Measurements from ENCODE around the gene DOCK6. TPM values are rescaled to one million over a fixed set of nuclear protein-coding genes. Genes with fewer than 3 reads are reported as not detected.

Gene DOCK6
- total and polyA plus RNA-seq, 7 experiments from 2014 or later: 0.73 to 5.2 (median 1.5) TPM; not detected in 4

DNA sequence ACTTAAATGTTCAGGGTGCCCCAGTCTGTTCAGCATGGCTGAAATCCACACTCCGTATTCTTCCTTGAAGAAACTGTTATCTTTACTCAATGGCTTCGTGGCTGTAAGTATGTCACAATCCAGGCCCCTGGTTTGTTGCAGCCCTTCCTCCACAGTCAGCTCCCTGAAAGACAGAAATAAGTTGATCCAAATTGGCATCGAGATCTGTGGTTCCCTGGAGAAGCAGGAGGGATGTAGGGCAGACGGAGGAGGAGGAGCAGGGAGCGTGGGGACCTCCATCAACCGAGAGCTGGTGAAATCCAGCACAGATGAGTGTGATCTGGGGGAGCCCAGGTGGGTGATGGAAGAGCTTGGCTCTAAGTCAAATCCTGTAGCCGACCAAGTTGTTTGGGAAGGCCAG is 33.9 kb upstream of the DOCK6 start:
- H3K27ac ChIP-seq (ENCODE audit: low read depth, low read length): no peak overlapping the region
- H3K4me1 ChIP-seq (ENCODE audit: control insufficient read depth in 2 of 2, insufficient read depth in 2 of 2, low read length in 2 of 2): peaks cover 0 to 4% of the 10 kb centered on the region in 2 donors
- H3K27me3 ChIP-seq (ENCODE audit: control insufficient read depth in 2 of 2, insufficient read depth in 2 of 2, low read length in 2 of 2): no peaks in the 10 kb centered on the region
- no peak overlapping the region for H3K4me3 ChIP-seq (ENCODE audit: low read length)
- peaks cover 8 to 11% (median 9%) of the 10 kb centered on the region in 7 donors for H3K4me1 Mint-ChIP-seq
- ChIA-PET POLR2A (no interaction called here), CTCF (interaction anchor here (0.6 kb wide), 1 partner anchor 154 kb away, joined by 5 read pairs; no protein-coding TSS in a partner anchor)
- H3K27me3 Mint-ChIP-seq: peaks cover 0 to 57% (median 13%) of the 10 kb centered on the region in 5 donors
- ATAC-seq: no peak
- no peaks in the 10 kb centered on the region for H3K9me3 Mint-ChIP-seq
- no peak for DNase-seq
- intact Hi-C loops (cut with micrococcal nuclease): no loop called here
- no peak overlapping the region for H3K27ac Mint-ChIP-seq
- no peaks in the 10 kb centered on the region for H3K36me3 Mint-ChIP-seq
- H3K9me3 ChIP-seq (ENCODE audit: control insufficient read depth in 2 of 3, low read length in 3 of 3): no peaks in the 10 kb centered on the region
- H3K4me3 Mint-ChIP-seq: no peak overlapping the region
- H3K36me3 ChIP-seq (ENCODE audit: control insufficient read depth in 2 of 3, insufficient read depth in 3 of 3, low read length in 3 of 3): no peaks in the 10 kb centered on the region

DNA sequence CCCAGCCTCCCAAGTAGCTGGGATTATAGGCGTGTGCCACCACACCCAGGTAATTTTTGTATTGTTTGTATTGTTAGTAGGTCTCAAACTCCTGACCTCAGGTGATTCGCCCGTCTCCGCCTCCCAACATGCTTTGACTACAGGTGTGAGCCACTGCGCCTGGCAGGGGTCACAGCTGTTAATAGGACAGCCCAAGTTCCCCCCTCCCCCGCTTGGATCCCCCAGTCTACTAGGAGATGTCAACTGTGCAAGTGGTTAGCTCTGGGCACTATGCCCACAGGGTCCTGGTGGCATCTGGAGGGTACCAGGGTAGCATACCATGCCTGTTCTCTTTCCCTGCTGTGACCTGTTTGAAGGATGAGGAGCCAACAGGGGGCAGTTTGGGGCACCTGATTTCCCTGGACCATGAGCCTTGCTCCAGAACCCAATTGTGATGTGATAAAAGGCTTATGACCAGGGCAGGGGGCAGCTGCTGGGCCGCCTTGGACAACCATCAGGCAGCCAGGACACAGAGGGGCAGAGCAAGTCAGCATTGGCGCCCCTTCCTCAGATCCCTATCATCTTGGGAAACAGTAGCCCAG is 33.4 kb upstream of the DOCK6 start, which contains the start of gene TSPAN16:
TSPAN16 (plus strand) TSS at position 496 of the 581 bp plus-strand sequence. CDS start 138 bp downstream, outside the sequence.
- no peaks in the 10 kb centered on the region for H3K9me3 ChIP-seq (ENCODE audit: control insufficient read depth in 2 of 3, low read length in 3 of 3)
- ATAC-seq: no peak
- H3K9me3 Mint-ChIP-seq: no peaks in the 10 kb centered on the region
- no peaks in the 10 kb centered on the region for H3K27me3 ChIP-seq (ENCODE audit: control insufficient read depth in 2 of 2, insufficient read depth in 2 of 2, low read length in 2 of 2)
- CTCF ChIA-PET: interaction anchor here (0.6 kb wide), 1 partner anchor 155 kb away, joined by 5 read pairs; no protein-coding TSS in a partner anchor
- no peak for DNase-seq
- H3K27ac ChIP-seq (ENCODE audit: low read depth, low read length): no peak within 1 kb of the TSS
- no peaks in the 10 kb centered on the region for H3K36me3 ChIP-seq (ENCODE audit: control insufficient read depth in 2 of 3, insufficient read depth in 3 of 3, low read length in 3 of 3)
- peaks cover 8 to 11% (median 9%) of the 10 kb centered on the region in 7 donors for H3K4me1 Mint-ChIP-seq
- POLR2A ChIA-PET: no interaction called here
- H3K4me3 Mint-ChIP-seq: no peak within 1 kb of the TSS
- no peaks in the 10 kb centered on the region for H3K36me3 Mint-ChIP-seq
- peaks cover 0 to 62% (median 16%) of the 10 kb centered on the region in 5 donors for H3K27me3 Mint-ChIP-seq
- intact Hi-C loops (cut with micrococcal nuclease): no loop called here
- H3K27ac Mint-ChIP-seq: no peak within 1 kb of the TSS
- H3K4me1 ChIP-seq (ENCODE audit: control insufficient read depth in 2 of 2, insufficient read depth in 2 of 2, low read length in 2 of 2): peaks cover 0 to 4% of the 10 kb centered on the region in 2 donors
- no peak within 1 kb of the TSS for H3K4me3 ChIP-seq (ENCODE audit: low read length)

DNA sequence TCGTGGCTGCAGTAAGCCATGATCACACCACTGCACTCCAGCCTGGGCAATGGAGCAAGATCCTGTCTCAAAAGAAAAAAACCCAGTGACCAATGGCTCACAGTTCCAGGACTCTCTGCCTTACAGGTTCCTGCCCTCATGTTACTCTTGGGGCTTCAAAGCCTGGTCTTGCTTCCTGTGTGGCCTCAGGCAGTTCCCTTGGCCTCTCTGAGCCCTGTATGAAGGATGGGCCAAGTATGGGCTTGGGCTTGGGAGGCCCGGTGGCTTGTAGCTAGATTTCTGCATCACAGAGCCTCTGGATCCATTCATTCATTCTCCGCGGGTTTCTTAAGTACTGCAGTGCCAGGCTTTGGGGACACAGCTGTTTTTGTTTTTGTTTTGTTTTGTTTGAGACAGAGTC is 32.9 kb upstream of the DOCK6 start:
- H3K4me1 ChIP-seq (ENCODE audit: control insufficient read depth in 2 of 2, insufficient read depth in 2 of 2, low read length in 2 of 2): peaks cover 0 to 4% of the 10 kb centered on the region in 2 donors
- POLR2A ChIA-PET: no interaction called here
- H3K27ac ChIP-seq (ENCODE audit: low read depth, low read length): no peak overlapping the region

DNA sequence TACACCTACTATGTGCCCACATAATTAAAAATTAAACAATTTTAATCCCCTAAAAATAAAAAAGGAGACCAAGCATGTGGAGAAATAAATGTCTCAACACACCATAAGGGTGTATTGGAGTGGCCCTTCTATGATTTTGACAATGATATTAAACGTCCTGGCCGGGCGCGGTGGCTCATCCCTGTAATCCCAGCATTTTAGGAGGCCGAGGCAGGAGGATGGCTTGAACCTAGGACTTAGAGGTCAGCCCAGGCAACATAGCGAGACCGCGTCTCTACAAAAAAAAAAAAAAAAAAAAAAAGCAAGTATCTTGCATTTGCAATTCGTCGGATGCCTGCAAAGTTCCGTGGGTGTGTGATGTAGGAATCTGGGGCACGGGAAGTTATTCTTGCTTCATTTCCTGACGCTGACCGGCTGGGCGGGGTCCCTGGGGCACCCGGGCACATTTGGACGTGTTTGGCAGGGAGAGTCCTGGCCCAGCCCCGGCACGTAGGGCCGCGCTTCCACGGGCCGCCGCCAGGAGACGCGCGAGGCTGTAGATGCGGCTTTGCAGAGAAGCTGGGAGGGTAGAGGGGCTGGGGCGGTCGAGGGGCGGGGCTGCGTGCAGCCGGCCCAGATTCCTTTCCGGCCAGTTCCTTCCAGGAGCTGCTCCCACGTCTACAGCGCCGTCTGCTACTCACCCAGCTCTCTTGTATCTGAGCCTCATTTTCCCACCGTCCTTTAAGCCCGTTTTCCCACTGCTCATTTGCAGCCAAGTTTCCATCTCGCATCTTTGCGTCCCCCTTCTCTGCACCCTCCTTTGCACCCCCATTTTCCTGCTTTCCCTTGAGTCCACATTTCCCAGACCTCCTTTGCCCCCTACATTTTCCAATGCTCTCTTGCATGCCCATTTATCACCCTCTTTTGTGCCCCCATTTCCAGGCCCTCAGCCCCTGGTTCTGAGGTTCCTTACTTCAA is 31.4 kb upstream of the DOCK6 start:
- DNase-seq (peak; percentile 55 to 88 (median 75)), ATAC-seq (peak; percentile 98)
- Histone ChIP-seq H3K9me3 (ENCODE audit: control insufficient read depth in 2 of 3, low read length in 3 of 3) (no peaks in the 10 kb centered on the region), H3K36me3 (ENCODE audit: control insufficient read depth in 2 of 3, insufficient read depth in 3 of 3, low read length in 3 of 3) (no peaks in the 10 kb centered on the region), H3K27ac (ENCODE audit: low read depth, low read length) (no peak overlapping the region), H3K27me3 (ENCODE audit: control insufficient read depth in 2 of 2, insufficient read depth in 2 of 2, low read length in 2 of 2) (no peaks in the 10 kb centered on the region), H3K4me1 (ENCODE audit: control insufficient read depth in 2 of 2, insufficient read depth in 2 of 2, low read length in 2 of 2) (peaks cover 0 to 4% of the 10 kb centered on the region in 2 donors), H3K4me3 (ENCODE audit: low read length) (no peak overlapping the region)
- Mint-ChIP-seq H3K9me3 (no peaks in the 10 kb centered on the region), H3K27ac (peak overlapping the region in 2 of 9 donors; percentile 31 to 80), H3K4me3 (peak overlapping the region in 7 of 10 donors; percentile 13 to 69 (median 60)), H3K4me1 (peaks cover 8 to 11% (median 9%) of the 10 kb centered on the region in 7 donors), H3K36me3 (no peaks in the 10 kb centered on the region), H3K27me3 (peaks cover 5 to 69% (median 15%) of the 10 kb centered on the region in 5 donors)
- CTCF ChIA-PET: interaction anchor here (0.9 to 1.0 kb wide), 2 partner anchors 189 to 192 kb away, joined by 3 to 5 read pairs; no protein-coding TSS in a partner anchor
- POLR2A ChIA-PET: interaction anchor here (0.6 kb wide), 1 partner anchor 1965 kb away, joined by 3 read pairs; no protein-coding TSS in a partner anchor
- intact Hi-C loops (cut with micrococcal nuclease): loop anchor here (1.0 to 5.0 kb wide), 3 partner anchors 87 to 189 kb away; partner anchors contain the start of gene ELAVL3 (in 1 of the 2)

More for the DNA sequence above, 32.9 kb upstream of the DOCK6 start:
- no peaks in the 10 kb centered on the region for H3K27me3 ChIP-seq (ENCODE audit: control insufficient read depth in 2 of 2, insufficient read depth in 2 of 2, low read length in 2 of 2)
- Mint-ChIP-seq H3K4me3 (no peak overlapping the region), H3K9me3 (no peaks in the 10 kb centered on the region), H3K36me3 (no peaks in the 10 kb centered on the region), H3K27me3 (peaks cover 0 to 62% (median 13%) of the 10 kb centered on the region in 5 donors), H3K27ac (no peak overlapping the region), H3K4me1 (peaks cover 8 to 11% (median 9%) of the 10 kb centered on the region in 7 donors)
- no peaks in the 10 kb centered on the region for H3K36me3 ChIP-seq (ENCODE audit: control insufficient read depth in 2 of 3, insufficient read depth in 3 of 3, low read length in 3 of 3)
- no peak overlapping the region for H3K4me3 ChIP-seq (ENCODE audit: low read length)
- no peaks in the 10 kb centered on the region for H3K9me3 ChIP-seq (ENCODE audit: control insufficient read depth in 2 of 3, low read length in 3 of 3)
- CTCF ChIA-PET: no interaction called here
- ATAC-seq: no peak
- intact Hi-C loops (cut with micrococcal nuclease): no loop called here
- DNase-seq: no peak

DNA sequence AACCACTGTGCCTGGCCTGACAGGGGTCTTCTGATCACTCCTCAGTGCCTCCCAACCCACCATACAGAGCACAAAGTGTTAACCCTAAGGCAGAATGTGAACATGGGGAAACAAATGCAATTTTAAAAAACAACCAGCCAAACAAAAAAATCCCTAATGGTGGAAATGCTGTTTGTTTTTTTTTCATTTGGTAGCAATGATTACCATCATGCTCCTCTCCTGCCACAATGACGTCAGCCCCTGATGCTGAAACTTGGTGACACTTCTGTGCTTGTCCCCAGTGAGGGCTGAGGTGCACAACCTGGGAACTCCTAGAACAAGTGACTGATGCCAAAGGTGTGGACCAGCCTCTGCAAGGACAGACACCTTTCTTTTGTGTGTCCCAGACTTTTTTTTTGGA is 29.7 kb upstream of the DOCK6 start:
- Mint-ChIP-seq H3K36me3 (no peaks in the 10 kb centered on the region), H3K4me3 (no peak overlapping the region), H3K9me3 (no peaks in the 10 kb centered on the region), H3K27me3 (peaks cover 11 to 75% (median 21%) of the 10 kb centered on the region in 5 donors), H3K27ac (no peak overlapping the region), H3K4me1 (peaks cover 8 to 12% (median 9%) of the 10 kb centered on the region in 7 donors)
- peaks cover 0 to 4% of the 10 kb centered on the region in 2 donors for H3K4me1 ChIP-seq (ENCODE audit: control insufficient read depth in 2 of 2, insufficient read depth in 2 of 2, low read length in 2 of 2)
- intact Hi-C loops (cut with micrococcal nuclease): loop anchor here (2.0 to 5.0 kb wide), 2 partner anchors 89 to 190 kb away; partner anchors contain the start of gene ELAVL3 (in 1 of the 2)
- no peaks in the 10 kb centered on the region for H3K27me3 ChIP-seq (ENCODE audit: control insufficient read depth in 2 of 2, insufficient read depth in 2 of 2, low read length in 2 of 2)
- H3K27ac ChIP-seq (ENCODE audit: low read depth, low read length): no peak overlapping the region
- H3K9me3 ChIP-seq (ENCODE audit: control insufficient read depth in 2 of 3, low read length in 3 of 3): no peaks in the 10 kb centered on the region
- ChIA-PET CTCF (no interaction called here), POLR2A (no interaction called here)
- ATAC-seq (no peak), DNase-seq (no peak)
- H3K36me3 ChIP-seq (ENCODE audit: control insufficient read depth in 2 of 3, insufficient read depth in 3 of 3, low read length in 3 of 3): no peaks in the 10 kb centered on the region
- H3K4me3 ChIP-seq (ENCODE audit: low read length): no peak overlapping the region

DNA sequence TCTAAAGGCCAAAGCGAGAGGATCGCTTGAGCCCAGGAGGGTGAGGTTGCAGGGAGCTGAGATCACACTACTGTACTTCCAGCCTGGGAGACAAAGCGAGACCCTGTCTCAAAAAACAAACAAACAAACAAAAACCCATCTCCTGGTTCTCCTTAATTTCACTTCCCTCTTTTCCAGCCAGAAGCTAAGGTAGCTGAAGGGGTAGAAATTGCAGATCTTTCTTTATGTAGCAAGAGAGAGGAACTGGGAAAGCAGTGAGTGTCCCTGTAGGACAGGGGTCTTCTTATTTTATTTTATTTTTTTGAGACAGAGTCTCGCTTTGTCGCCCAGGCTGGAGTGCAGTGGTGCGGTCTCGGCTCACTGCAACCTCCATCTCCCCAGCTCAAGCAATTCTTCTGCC is 29.1 kb upstream of the DOCK6 start:
- intact Hi-C loops (cut with micrococcal nuclease): loop anchor here in 1 of 2 donors (5.0 kb wide), 1 partner anchor 191 kb away; the partner anchor contains the start of gene ELAVL3
- peaks cover 12 to 77% (median 21%) of the 10 kb centered on the region in 5 donors for H3K27me3 Mint-ChIP-seq
- H3K4me3 ChIP-seq (ENCODE audit: low read length): no peak overlapping the region
- CTCF ChIA-PET: interaction anchor here (0.7 kb wide), 1 partner anchor 34 kb away, joined by 5 read pairs; no protein-coding TSS in a partner anchor
- no peaks in the 10 kb centered on the region for H3K36me3 ChIP-seq (ENCODE audit: control insufficient read depth in 2 of 3, insufficient read depth in 3 of 3, low read length in 3 of 3)
- no peaks in the 10 kb centered on the region for H3K9me3 Mint-ChIP-seq
- H3K4me1 ChIP-seq (ENCODE audit: control insufficient read depth in 2 of 2, insufficient read depth in 2 of 2, low read length in 2 of 2): peaks cover 0 to 4% of the 10 kb centered on the region in 2 donors
- POLR2A ChIA-PET: no interaction called here
- no peak for DNase-seq
- H3K4me1 Mint-ChIP-seq: peaks cover 8 to 12% (median 9%) of the 10 kb centered on the region in 7 donors
- no peaks in the 10 kb centered on the region for H3K9me3 ChIP-seq (ENCODE audit: control insufficient read depth in 2 of 3, low read length in 3 of 3)
- H3K4me3 Mint-ChIP-seq: no peak overlapping the region
- no peak overlapping the region for H3K27ac ChIP-seq (ENCODE audit: low read depth, low read length)
- H3K36me3 Mint-ChIP-seq: no peaks in the 10 kb centered on the region
- H3K27me3 ChIP-seq (ENCODE audit: control insufficient read depth in 2 of 2, insufficient read depth in 2 of 2, low read length in 2 of 2): no peaks in the 10 kb centered on the region
- H3K27ac Mint-ChIP-seq: no peak overlapping the region
- no peak for ATAC-seq

Measured in naive thymus-derived CD4-positive, alpha-beta T cell (primary cell).